Activated naive CD4-positive, alpha-beta T cell treated with anti-CD3 and anti-CD28 coated beads for 36 hours (primary cell): Measurements from ENCODE around the gene PAQR6. TPM values are rescaled to one million over a fixed set of nuclear protein-coding genes. Genes with fewer than 3 reads are reported as not detected.

Source experiments
- total RNA-seq, 2 experiments: library from RNA; stranded (reverse); gene quantifications; one replicate each; pipeline ENCODE4 v1.2.3, GENCODE V29; 2021

PAQR6 gene
- total RNA-seq, 2 experiments from 2014 or later = 3.7 to 4.2 TPM

Other genes starting within 250 kb of the PAQR6 start
- 100 to 1,000 TPM; 141 to 142 TPM for gene SSR2, start 227.1 kb downstream of the PAQR6 start, total RNA-seq
- gene UBQLN4, start 194.3 kb downstream of the PAQR6 start, total RNA-seq = 10 to 100 TPM; 27.1 to 27.4 TPM
- 10 to 100 TPM; 54.9 to 55.9 TPM for gene LAMTOR2, start 193.3 kb downstream of the PAQR6 start, total RNA-seq
- gene RAB25, start 186.9 kb downstream of the PAQR6 start, total RNA-seq = 1 to 10 TPM; 1.3 TPM
- gene MEX3A, start 165.6 kb downstream of the PAQR6 start, total RNA-seq = under 1 TPM; 0.22 to 0.36 TPM
- 10 to 100 TPM; 62.1 to 62.6 TPM for gene LMNA, start 133.3 kb downstream of the PAQR6 start, total RNA-seq
- gene SEMA4A, start 94.5 kb downstream of the PAQR6 start, total RNA-seq = 10 to 100 TPM; 17.4 to 17.5 TPM
- gene SLC25A44, start 54.0 kb downstream of the PAQR6 start, total RNA-seq = 10 to 100 TPM; 69.1 to 73.5 TPM
- 100 to 1,000 TPM; 135 TPM for gene PMF1, start 35.0 kb downstream of the PAQR6 start, total RNA-seq
- gene BGLAP, start 5.9 kb downstream of the PAQR6 start, total RNA-seq = 1 to 10 TPM; 3.4 to 4.0 TPM
- gene SMG5, start 34.8 kb upstream of the PAQR6 start, total RNA-seq = 10 to 100 TPM; 77.1 to 83.4 TPM
- gene TMEM79, start 36.3 kb upstream of the PAQR6 start, total RNA-seq = 1 to 10 TPM; 9.1 to 9.5 TPM
- gene GLMP, start 47.6 kb upstream of the PAQR6 start, total RNA-seq = 10 to 100 TPM in 1 of 2 experiments, 1 to 10 TPM in 1; 10.0 to 10.1 TPM
- gene VHLL, start 51.3 kb upstream of the PAQR6 start, total RNA-seq = not detected
- 100 to 1,000 TPM; 332 to 349 TPM for gene CCT3, start 90.2 kb upstream of the PAQR6 start, total RNA-seq
- gene TSACC, start 90.5 kb upstream of the PAQR6 start, total RNA-seq = under 1 TPM in 1 of 2 experiments, not detected in 1; 0.57 TPM
- not detected for gene RHBG, start 121.2 kb upstream of the PAQR6 start, total RNA-seq